Bone marrow (tissue), 2 donors: ENCODE measurements around the gene AGO4.

Experiments used
- DNase-seq, 2 donors: peaks; one replicate each; lab custom pipeline; 2025; lab: John Stamatoyannopoulos, UW

AGO4 gene

GRCh38 chr1:35894656-35895055 lies 86.8 kb downstream of the AGO4 start:
- no peak for DNase-seq

DNA sequence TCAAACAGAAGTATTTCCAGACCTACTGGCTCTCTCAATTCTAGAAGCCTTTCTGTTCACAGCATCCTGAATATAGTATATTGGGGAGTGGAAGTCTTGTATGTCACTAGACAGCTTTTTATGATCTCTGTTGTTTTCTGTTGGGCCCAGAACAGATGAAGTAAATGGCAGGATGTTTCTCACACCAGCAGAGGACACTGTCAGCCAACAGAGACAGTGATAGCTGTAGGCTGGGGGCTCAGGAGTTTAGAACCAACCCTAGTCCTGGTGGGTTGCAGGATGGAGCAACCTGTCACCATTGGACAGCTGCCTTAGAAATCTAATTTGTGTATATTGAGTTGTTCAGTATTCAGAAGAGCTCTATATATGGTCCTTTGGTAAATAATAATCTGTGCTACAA lies 92.1 kb downstream of the AGO4 start:
- no peak for DNase-seq

- DNase-seq: no peak
Measured at GRCh38 chr1:35901235-35901634, 93.4 kb downstream of the AGO4 start.

DNA sequence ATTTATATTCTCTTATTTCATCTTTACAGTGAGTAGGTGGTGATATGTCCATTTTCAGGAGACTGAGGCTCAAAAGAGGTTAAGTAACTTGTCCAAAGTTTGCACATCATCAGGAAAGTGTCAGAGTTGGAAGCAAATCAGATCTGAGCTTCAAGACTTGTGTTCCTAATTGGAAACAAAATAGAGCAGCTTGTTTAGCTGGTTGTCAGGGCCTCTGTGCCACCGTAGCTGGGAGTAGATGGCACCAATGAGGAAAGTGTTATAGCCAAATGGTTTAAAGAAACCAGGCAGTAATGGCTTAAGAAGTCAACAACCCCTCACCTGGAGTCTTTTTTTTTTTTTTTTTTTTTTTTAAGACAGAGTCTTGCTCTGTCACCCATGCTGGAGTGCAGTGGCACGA lies 94.9 kb downstream of the AGO4 start:
- no peak for DNase-seq
